Transverse colon (tissue), 4 donors: ENCODE data around the gene JAKMIP3. TPM values are rescaled to one million over a fixed set of nuclear protein-coding genes. Genes with fewer than 3 reads are reported as not detected.

ENCODE experiments used
- DNase-seq: peaks from one replicate; pipeline ENCODE4 v3.0.0-alpha.2; 2019
- H3K27ac ChIP-seq, 4 donors: fragments of 200-600 bp; sonication (generic); 2 replicates each; pipeline ENCODE4 v1.5.1; 2016 to 2018; ENCODE audit warnings: inconsistent platforms in 4 of 4
- H3K27me3 ChIP-seq: fragments of 200-600 bp; sonication (generic); 2 replicates; pipeline ENCODE4 v1.5.1; 2017; ENCODE audit warnings: inconsistent platforms
- H3K36me3 ChIP-seq, 4 donors: fragments of 200-600 bp; sonication (generic); 2 replicates each; pipeline ENCODE4 v1.5.1; 2017 to 2019; ENCODE audit warnings: inconsistent platforms in 4 of 4
- H3K4me1 ChIP-seq, 4 donors: fragments of 200-600 bp; sonication (generic); 2 replicates each; pipeline ENCODE4 v1.5.1; 2017 to 2020; ENCODE audit warnings: inconsistent platforms in 4 of 4
- H3K4me3 ChIP-seq, 4 donors: fragments of 200-600 bp; sonication (generic); 1 replicate in 1 of 4; 2 replicates in 3 of 4; pipeline versions ENCODE4 v1.5.1 to v1.6.1; 2017 to 2019; ENCODE audit warnings: inconsistent platforms in 4 of 4
- H3K9me3 ChIP-seq, 2 donors: fragments of 200-600 bp; sonication (generic); 2 replicates each; pipeline ENCODE4 v1.5.1; 2017 to 2019; ENCODE audit warnings: inconsistent platforms in 2 of 2
- EP300 ChIP-seq: sonication (generic); formaldehyde crosslinking; IDR thresholded peaks from one replicate; pipeline ENCODE4 v1.6.1; 2017; ENCODE audit warnings: antibody characterized with exemption, low read depth
- POLR2A ChIP-seq: fragments of 450-650 bp; IDR thresholded peaks from one replicate; pipeline ENCODE4 v1.6.1; 2016; ENCODE audit warnings: antibody characterized with exemption, mild to moderate bottlenecking, moderate library complexity
- POLR2AphosphoS5 ChIP-seq, 3 donors: sonication (generic); formaldehyde crosslinking; IDR thresholded peaks; one replicate each; pipeline ENCODE4 v1.6.1; 2016; ENCODE audit warnings: antibody characterized with exemption in 3 of 3
- WGBS, 2 donors: methylation state at CpG; one replicate each; pipeline ENCODE4 v1.1.5; 2018; ENCODE audit warnings: low coverage in 1 of 2; 5-methylcytosine and 5-hydroxymethylcytosine counted together
- in situ Hi-C, 4 donors: fragments of 200-750 bp; cut with MboI; loops; one replicate each; pipeline versions ENCODE4 v1.15.0 to v1.15.1; 2017; ENCODE audit warnings: low sequenced_read_pairs in 3 of 4, low pct_ligation_motif_present in 1 of 4, low pct_unique_long_range_greater_than_20kb in 1 of 4
- intact Hi-C: fragments of 100-400 bp; cut with DNase I; formaldehyde crosslinking; loops from one replicate; pipeline ENCODE4 v1.15.1; 2023; ENCODE audit warnings: low total_unique reads
- total RNA-seq, 4 donors: library from RNA; depleted of rRNA; stranded (reverse); fragments of >200 nt; gene quantifications; one replicate each; pipeline ENCODE4 v1.1.0, GENCODE V29; 2016
- TF ChIP-seq, protein P1 (sequence below), 5 experiments: fragments of 200-600 bp in 3 of 5; fragments of 450-650 bp in 2 of 5; sonication (generic) in 3 of 5; IDR thresholded peaks; 1 replicate in 2 of 5; 2 replicates in 3 of 5; pipeline ENCODE4 v1.5.1; 2016 to 2017; ENCODE audit warnings: antibody characterized with exemption in 5 of 5, inconsistent platforms in 3 of 5, mild to moderate bottlenecking in 2 of 5, moderate library complexity in 1 of 5

JAKMIP3 gene
- total RNA-seq, 4 donors from 2014 or later: 0.14 to 1.1 (median 0.28) TPM

DNA sequence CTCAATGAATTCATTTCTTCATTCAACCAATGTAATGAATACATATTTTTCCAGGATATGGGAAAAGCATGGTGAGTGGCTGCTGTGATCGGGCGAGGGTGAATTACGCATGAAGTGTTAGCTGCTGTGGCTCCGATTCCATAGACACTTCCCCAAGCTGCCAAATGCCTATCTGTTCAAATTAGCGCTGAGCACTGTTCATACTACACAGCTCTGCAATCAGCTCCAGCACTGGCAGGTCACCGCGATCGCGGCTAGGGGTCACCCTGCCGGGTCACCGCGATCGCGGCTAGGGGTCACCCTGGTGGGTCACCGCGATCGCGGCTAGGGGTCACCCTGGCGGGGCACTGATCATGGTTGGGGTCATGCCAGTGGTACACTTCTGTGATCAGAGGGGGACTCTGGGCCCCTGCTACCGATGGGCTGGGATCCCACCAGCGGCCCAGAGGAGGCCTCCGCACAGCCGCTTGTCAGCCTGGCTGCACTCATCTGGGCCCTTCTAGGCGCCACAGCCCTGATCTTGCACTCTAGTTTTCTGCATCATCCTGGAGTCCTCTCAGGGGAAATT, 49.3 kb downstream of the JAKMIP3 start:
- 96 to 97% methylated on average over 5 to 24 of the region's 24 CpGs for WGBS, 2 donors
- H3K9me3 ChIP-seq: no peaks in the 10 kb centered on the region
- TF ChIP-seq POLR2AphosphoS5 (IDR thresholded peaks at IDR 0.05): no peak
- TF ChIP-seq POLR2A: no peak
- TF ChIP-seq EP300: no peak
- TF ChIP-seq, protein P1, sequence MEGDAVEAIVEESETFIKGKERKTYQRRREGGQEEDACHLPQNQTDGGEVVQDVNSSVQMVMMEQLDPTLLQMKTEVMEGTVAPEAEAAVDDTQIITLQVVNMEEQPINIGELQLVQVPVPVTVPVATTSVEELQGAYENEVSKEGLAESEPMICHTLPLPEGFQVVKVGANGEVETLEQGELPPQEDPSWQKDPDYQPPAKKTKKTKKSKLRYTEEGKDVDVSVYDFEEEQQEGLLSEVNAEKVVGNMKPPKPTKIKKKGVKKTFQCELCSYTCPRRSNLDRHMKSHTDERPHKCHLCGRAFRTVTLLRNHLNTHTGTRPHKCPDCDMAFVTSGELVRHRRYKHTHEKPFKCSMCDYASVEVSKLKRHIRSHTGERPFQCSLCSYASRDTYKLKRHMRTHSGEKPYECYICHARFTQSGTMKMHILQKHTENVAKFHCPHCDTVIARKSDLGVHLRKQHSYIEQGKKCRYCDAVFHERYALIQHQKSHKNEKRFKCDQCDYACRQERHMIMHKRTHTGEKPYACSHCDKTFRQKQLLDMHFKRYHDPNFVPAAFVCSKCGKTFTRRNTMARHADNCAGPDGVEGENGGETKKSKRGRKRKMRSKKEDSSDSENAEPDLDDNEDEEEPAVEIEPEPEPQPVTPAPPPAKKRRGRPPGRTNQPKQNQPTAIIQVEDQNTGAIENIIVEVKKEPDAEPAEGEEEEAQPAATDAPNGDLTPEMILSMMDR (IDR thresholded peaks at IDR 0.05): no peak
- no peak overlapping the region for H3K4me3 ChIP-seq
- H3K27me3 ChIP-seq: no peaks in the 10 kb centered on the region
- no peak for DNase-seq
- no peaks in the 10 kb centered on the region for H3K36me3 ChIP-seq
- H3K27ac ChIP-seq: no peak overlapping the region
- no peaks in the 10 kb centered on the region for H3K4me1 ChIP-seq
- intact Hi-C loops: no loop called here
- in situ Hi-C loops: no loop called here

Other genes starting within 250 kb of the JAKMIP3 start
- 10 to 100 TPM; 39.2 to 79.0 (median 52.9) TPM for gene PPP2R2D, start 164.9 kb upstream of the JAKMIP3 start, total RNA-seq
- 10 to 100 TPM in 3 of 4 donors, 1 to 10 TPM in 1; 9.7 to 36.8 (median 27.6) TPM for gene BNIP3, start 84.0 kb upstream of the JAKMIP3 start, total RNA-seq
- gene DPYSL4, start 121.0 kb downstream of the JAKMIP3 start, total RNA-seq: under 1 TPM in 1 of 4 donors, not detected in 3; 0.79 TPM
- gene STK32C, start 242.0 kb downstream of the JAKMIP3 start, total RNA-seq: 1 to 10 TPM in 3 of 4 donors, not detected in 1; 2.2 to 7.8 (median 3.7) TPM